IMR-90 (cell line): ENCODE measurements around the gene TSPAN32. TPM values are rescaled to one million over a fixed set of nuclear protein-coding genes. Genes with fewer than 3 reads are reported as not detected.

ENCODE experiments used
- ATAC-seq: fragments of 200-7000 bp; cut with Tn5 transposase; 2 replicates; pipeline ENCODE4 v1.9.1; 2020; ENCODE audit warnings: low read depth, mild to moderate bottlenecking, moderate library complexity
- BruUV-seq: library from RNA; stranded (reverse); fragments of 400-500 nt; replicated peaks from 2 replicates; lab custom pipeline; 2021; lab: Mats Ljungman, UMichigan
- CTCF ChIA-PET: fragments of 300-600 bp; formaldehyde crosslinking; extraction: SDS; loops from one replicate; lab custom pipeline; 2021; ENCODE audit warnings: antibody characterized with exemption; lab: Yijun Ruan, JAX
- POLR2A ChIA-PET: fragments of 300-600 bp; sonication (Branson Sonifier 250); formaldehyde crosslinking; loops from one replicate; lab custom pipeline; 2022; ENCODE audit warnings: antibody characterized with exemption; ENCODE audit not compliant: unreplicated experiment; lab: Charles Lee
- DNase-seq: peaks from one replicate; pipeline ENCODE4 v3.0.0; 2013
- H2AFZ ChIP-seq: replicated peaks from 2 replicates; pipeline ENCODE3; 2013; ENCODE audit warnings: low read length, mild to moderate bottlenecking; ENCODE audit not compliant: poor library complexity
- H2AK5ac ChIP-seq: 2 replicates; pipeline ENCODE4 v1.6.1; 2013; ENCODE audit warnings: low read depth, low read length, inconsistent platforms
- H2AK9ac ChIP-seq: replicated peaks from 2 replicates; pipeline ENCODE3; 2013; ENCODE audit warnings: mild to moderate bottlenecking, low read depth, low read length, moderate library complexity; ENCODE audit not compliant: poor library complexity
- H2BK120ac ChIP-seq: 2 replicates; pipeline ENCODE4 v1.6.1; 2013; ENCODE audit warnings: low read depth, low read length, inconsistent platforms
- H2BK15ac ChIP-seq: 3 replicates; pipeline ENCODE4 v1.6.1; 2013; ENCODE audit warnings: low read depth, low read length, inconsistent platforms
- H2BK20ac ChIP-seq: 2 replicates; pipeline ENCODE4 v1.6.1; 2013; ENCODE audit warnings: low read depth, mild to moderate bottlenecking, inconsistent platforms, low read length, moderate library complexity
- H2BK5ac ChIP-seq: 2 replicates; pipeline ENCODE4 v1.6.1; 2013; ENCODE audit warnings: mild to moderate bottlenecking, low read depth, low read length, inconsistent platforms; ENCODE audit not compliant: poor library complexity, severe bottlenecking
- H3K14ac ChIP-seq: replicated peaks from 2 replicates; pipeline ENCODE4 v1.6.1; 2013; ENCODE audit warnings: low read depth, low read length, inconsistent platforms
- H3K18ac ChIP-seq: 2 replicates; pipeline ENCODE4 v1.6.1; 2013; ENCODE audit warnings: low read depth, low read length, control low read depth
- H3K23ac ChIP-seq: 2 replicates; pipeline ENCODE4 v1.6.1; 2013; ENCODE audit warnings: low read depth, low read length, inconsistent platforms
- H3K27ac ChIP-seq: 2 replicates; pipeline ENCODE4 v1.5.1; 2013; ENCODE audit warnings: mild to moderate bottlenecking, control low read depth, low read length; ENCODE audit not compliant: insufficient read depth
- H3K27me3 ChIP-seq: 2 replicates; pipeline ENCODE4 v1.6.1; 2013; ENCODE audit warnings: low read length; ENCODE audit not compliant: control insufficient read depth, insufficient read depth
- H3K36me3 ChIP-seq: 2 replicates; pipeline ENCODE4 v1.6.1; 2013; ENCODE audit warnings: low read length, mixed read lengths; ENCODE audit not compliant: control insufficient read depth, insufficient read depth
- H3K4ac ChIP-seq: 2 replicates; pipeline ENCODE4 v1.6.1; 2013; ENCODE audit warnings: low read depth, low read length, inconsistent platforms
- H3K4me1 ChIP-seq: 2 replicates; pipeline ENCODE4 v1.6.1; 2013; ENCODE audit warnings: low read length, mixed read lengths; ENCODE audit not compliant: control insufficient read depth, insufficient read depth
- H3K4me2 ChIP-seq: 2 replicates; pipeline ENCODE4 v1.6.1; 2013; ENCODE audit warnings: low read depth, mild to moderate bottlenecking, control low read depth, low read length, moderate library complexity
- H3K4me3 ChIP-seq: 2 replicates; pipeline ENCODE4 v1.5.1; 2013; ENCODE audit warnings: low read depth, mild to moderate bottlenecking, control low read depth, low read length, moderate library complexity; ENCODE audit not compliant: insufficient read depth
- H3K56ac ChIP-seq: 2 replicates; pipeline ENCODE4 v1.6.1; 2013; ENCODE audit warnings: low read length, inconsistent platforms; ENCODE audit not compliant: insufficient read depth; ENCODE audit errors: extremely low read depth
- H3K79me1 ChIP-seq, 2 experiments: 2 replicates each; pipeline ENCODE4 v1.6.1; 2013; ENCODE audit warnings: low read length in 2 of 2, inconsistent platforms in 1 of 2, low read depth in 1 of 2
- H3K9ac ChIP-seq: 2 replicates; pipeline ENCODE4 v1.6.1; 2013; ENCODE audit warnings: low read depth, low read length, control low read depth
- H3K9me1 ChIP-seq: 2 replicates; pipeline ENCODE4 v1.6.1; 2013; ENCODE audit warnings: low read length, inconsistent platforms; ENCODE audit not compliant: insufficient read depth
- H3K9me3 ChIP-seq: 2 replicates; pipeline ENCODE4 v1.6.1; 2013; ENCODE audit warnings: low read length; ENCODE audit not compliant: control insufficient read depth, insufficient read depth
- H4K20me1 ChIP-seq: 2 replicates; pipeline ENCODE4 v1.6.1; 2013; ENCODE audit warnings: low read length, inconsistent platforms; ENCODE audit not compliant: insufficient read depth
- H4K5ac ChIP-seq: 2 replicates; pipeline ENCODE4 v1.6.1; 2013; ENCODE audit warnings: mild to moderate bottlenecking, low read depth, low read length, control low read depth
- H4K8ac ChIP-seq, 2 experiments: 2 replicates each; pipeline ENCODE4 v1.6.1; 2013; ENCODE audit warnings: low read depth in 2 of 2, low read length in 2 of 2, control low read depth in 1 of 2, inconsistent platforms in 1 of 2
- H4K91ac ChIP-seq: 2 replicates; pipeline ENCODE4 v1.6.1; 2013; ENCODE audit warnings: low read depth, low read length, inconsistent platforms; ENCODE audit not compliant: insufficient read depth
- BHLHE40 ChIP-seq: fragments of 150-350 bp; IDR thresholded peaks from 2 replicates; pipeline ENCODE4 v1.6.1; 2016; ENCODE audit warnings: mild to moderate bottlenecking, low read depth, low read length
- CEBPB ChIP-seq: IDR thresholded peaks from 2 replicates; pipeline ENCODE4 v1.6.1; 2012; ENCODE audit warnings: low read depth, low read length, improper control_type of control experiment
- CHD1 ChIP-seq: IDR thresholded peaks from 2 replicates; pipeline ENCODE4 v1.6.1; 2012; ENCODE audit warnings: low read depth, low read length, improper control_type of control experiment
- CTCF ChIP-seq: conservative IDR thresholded peaks from 2 replicates; pipeline ENCODE4 v1.5.1; 2012; ENCODE audit warnings: mild to moderate bottlenecking, low read depth, low read length, improper control_type of control experiment
- FOS ChIP-seq: fragments of 150-350 bp; IDR thresholded peaks from 2 replicates; pipeline ENCODE4 v1.6.1; 2016; ENCODE audit warnings: low read depth, low read length
- MAZ ChIP-seq: IDR thresholded peaks from 2 replicates; pipeline ENCODE4 v1.6.1; 2012; ENCODE audit warnings: low read depth, mild to moderate bottlenecking, low read length, improper control_type of control experiment, moderate library complexity, borderline replicate concordance
- NFE2L2 ChIP-seq: fragments of 150-350 bp; IDR thresholded peaks from 2 replicates; pipeline ENCODE4 v1.6.1; 2016; ENCODE audit warnings: low read depth, mild to moderate bottlenecking, low read length
- RFX5 ChIP-seq: IDR thresholded peaks from 2 replicates; pipeline ENCODE4 v1.8.0; 2012; ENCODE audit warnings: low read depth, mild to moderate bottlenecking, low read length, moderate library complexity
- WGBS, 2 experiments: methylation state at CpG; one replicate each; pipeline versions ENCODE4 v1.1.5 to v1.1.7; 2013; ENCODE audit warnings: missing lambda C conversion rate in 2 of 2; ENCODE audit not compliant: insufficient read length in 1 of 2; ENCODE audit errors: extremely low coverage in 2 of 2; 5-methylcytosine and 5-hydroxymethylcytosine counted together
- dilution Hi-C: fragments of 300-500 bp; cut with HindIII; formaldehyde crosslinking; loops from one replicate; pipeline ENCODE4 v1.14.3; 2018; ENCODE audit warnings: low sequenced_read_pairs; ENCODE audit not compliant: unreplicated experiment
- in situ Hi-C: fragments of 300-500 bp; cut with MboI; formaldehyde crosslinking; loops from 3 replicates; pipeline ENCODE4 v1.14.3; 2019; ENCODE audit warnings: low sequenced_read_pairs, inconsistent platforms, mixed read lengths
- intact Hi-C: fragments of 100-400 bp; cut with micrococcal nuclease; formaldehyde crosslinking; loops from 2 replicates; pipeline ENCODE4 v1.10.0; 2022
- polyA plus RNA-seq, 3 experiments: library from polyadenylated mRNA; depleted of rRNA; stranded (reverse); fragments of >200 nt; gene quantifications; 2 replicates each; pipeline ENCODE4 v1.2.3, GENCODE V29; 2012; ENCODE audit warnings: low replicate concordance in 1 of 3
- total RNA-seq: library from RNA; depleted of rRNA; stranded (reverse); fragments of >200 nt; gene quantifications from 2 replicates; pipeline ENCODE4 v1.2.3, GENCODE V29; 2012

TSPAN32 gene
- total and polyA plus RNA-seq, 2 of the 4 experiments (the other 2 are of a cell fraction) = 0.07 TPM; not detected in 1

GRCh38 chr11:2262301-2263070, 39.3 kb upstream of the TSPAN32 start:
- no TSS peak for BruUV-seq
- ATAC-seq = no peak
- Histone ChIP-seq H3K4ac (no peak overlapping the region), H3K18ac (no peak overlapping the region), H3K9ac (no peak overlapping the region), H2AK5ac (no peak overlapping the region), H2BK5ac (no peak overlapping the region), H4K91ac (no peak overlapping the region), H2BK120ac (no peak overlapping the region), H3K9me1 (no peaks in the 10 kb centered on the region), H4K20me1 (no peaks in the 10 kb centered on the region), H3K79me1 (no peaks in the 10 kb centered on the region), H3K36me3 (no peaks in the 10 kb centered on the region), H3K27ac (no peak overlapping the region), H3K14ac (no peak overlapping the region), H3K4me3 (no peak overlapping the region), H2AK9ac (no peak overlapping the region), H3K23ac (no peak overlapping the region), H3K27me3 (peaks cover 53% of the 10 kb centered on the region), H3K56ac (no peak overlapping the region), H2BK20ac (no peak overlapping the region), H3K9me3 (no peaks in the 10 kb centered on the region), H2BK15ac (no peak overlapping the region), H3K4me2 (no peak overlapping the region), H4K5ac (no peak overlapping the region), H4K8ac (no peak overlapping the region), H3K4me1 (no peaks in the 10 kb centered on the region), H2AFZ (no peak overlapping the region)
- DNase-seq = no peak
- TF ChIP-seq BHLHE40 (no peak), NFE2L2 (no peak), MAZ (no peak), CTCF (no peak), CEBPB (no peak), FOS (no peak), CHD1 (no peak), RFX5 (no peak)
- intact Hi-C loops = no loop called here
- WGBS, 2 experiments = 60% methylated on average over 6 of the region's 18 CpGs; no CpG with 5 or more reads in 1 of the 2 experiments
- ChIA-PET POLR2A (no interaction called here), CTCF (no interaction called here)
- in situ Hi-C loops = no loop called here
- dilution Hi-C loops = no loop called here
